HepG2 (cell line): ENCODE results near the gene CLIC5. TPM values are rescaled to one million over a fixed set of nuclear protein-coding genes. Genes with fewer than 3 reads are reported as not detected.

Source experiments
- CREB3 ChIP-seq: sonication (generic); formaldehyde crosslinking; IDR thresholded peaks from 2 replicates; pipeline ENCODE4 v1.5.0; 2020; ENCODE audit warnings: missing genetic modification reagents
- HNRNPUL1 ChIP-seq: fragments of 200-400 bp; formaldehyde crosslinking; IDR thresholded peaks from 2 replicates; pipeline ENCODE4 v1.6.1; 2017; ENCODE audit warnings: low read depth, mild to moderate bottlenecking, low read length, moderate library complexity
- MATR3 ChIP-seq: sonication (generic); formaldehyde crosslinking; IDR thresholded peaks from 2 replicates; pipeline ENCODE4 v1.4.0; 2020; ENCODE audit warnings: missing genetic modification reagents
- NFIC ChIP-seq: IDR thresholded peaks from 2 replicates; pipeline ENCODE4 v1.6.1; 2012; ENCODE audit warnings: mild to moderate bottlenecking, low read length, inconsistent platforms
- NR1H2 ChIP-seq: sonication (generic); formaldehyde crosslinking; IDR thresholded peaks from 2 replicates; pipeline ENCODE4 v1.8.1; 2022; ENCODE audit warnings: low read depth, missing genetic modification reagents, borderline replicate concordance
- TOE1 ChIP-seq: sonication (generic); formaldehyde crosslinking; IDR thresholded peaks from 2 replicates; pipeline ENCODE4 v1.4.0; 2020; ENCODE audit warnings: mild to moderate bottlenecking, missing genetic modification reagents
- ZHX2 ChIP-seq, 2 experiments: sonication (generic) in 1 of 2; formaldehyde crosslinking in 1 of 2; IDR thresholded peaks; 2 replicates each; pipeline versions ENCODE4 v1.6.1 to v1.9.0; 2014 to 2022; ENCODE audit warnings: antibody characterized with exemption in 1 of 2, borderline replicate concordance in 1 of 2, inconsistent platforms in 1 of 2, low read depth in 1 of 2, missing genetic modification reagents in 1 of 2
- ZNF138 ChIP-seq: sonication (generic); formaldehyde crosslinking; IDR thresholded peaks from 2 replicates; pipeline ENCODE4 v1.5.0; 2020; ENCODE audit warnings: mild to moderate bottlenecking, low read depth, missing genetic modification reagents
- ZNF431 ChIP-seq: sonication (generic); formaldehyde crosslinking; IDR thresholded peaks from 2 replicates; pipeline ENCODE4 v1.9.0; 2022; ENCODE audit warnings: missing genetic modification reagents, low read depth, mild to moderate bottlenecking, borderline replicate concordance
- ZNF589 ChIP-seq: sonication (generic); formaldehyde crosslinking; conservative IDR thresholded peaks from 2 replicates; pipeline ENCODE4 v1.8.0; 2022; ENCODE audit warnings: mild to moderate bottlenecking, moderate library complexity, missing genetic modification reagents
- ZNF670 ChIP-seq: sonication (generic); formaldehyde crosslinking; IDR thresholded peaks from 2 replicates; pipeline ENCODE4 v1.8.0; 2022; ENCODE audit warnings: mild to moderate bottlenecking, missing genetic modification reagents, borderline replicate concordance
- polyA plus RNA-seq, 8 experiments: library from polyadenylated mRNA; depleted of rRNA in 3 of 8; stranded (reverse) in 7 of 8; unstranded in 1 of 8; fragments of >200 nt; fragmentation: Illumina TruSeq in 4 of 8; extraction: Trizol in 4 of 8; gene quantifications; 2 replicates each; pipeline versions ENCODE4 v1.2.1 to v1.2.3, GENCODE V29; 2011 to 2016; ENCODE audit warnings: low read depth in 4 of 8, missing spikeins in 1 of 8, mixed read lengths in 1 of 8; ENCODE audit not compliant: insufficient read depth in 1 of 8
- total RNA-seq, 5 experiments: library from RNA; depleted of rRNA; stranded (reverse); fragments of >200 nt; fragmentation: Illumina TruSeq; extraction: Trizol; gene quantifications; 2 replicates each; pipeline ENCODE4 v1.2.3, GENCODE V29; 2016; ENCODE audit warnings: low read depth in 1 of 5

The CLIC5 gene
- total and polyA plus RNA-seq, 2 of the 13 experiments (the other 11 are each of a cell fraction or from before 2014, with no cell fraction given) = not detected

DNA sequence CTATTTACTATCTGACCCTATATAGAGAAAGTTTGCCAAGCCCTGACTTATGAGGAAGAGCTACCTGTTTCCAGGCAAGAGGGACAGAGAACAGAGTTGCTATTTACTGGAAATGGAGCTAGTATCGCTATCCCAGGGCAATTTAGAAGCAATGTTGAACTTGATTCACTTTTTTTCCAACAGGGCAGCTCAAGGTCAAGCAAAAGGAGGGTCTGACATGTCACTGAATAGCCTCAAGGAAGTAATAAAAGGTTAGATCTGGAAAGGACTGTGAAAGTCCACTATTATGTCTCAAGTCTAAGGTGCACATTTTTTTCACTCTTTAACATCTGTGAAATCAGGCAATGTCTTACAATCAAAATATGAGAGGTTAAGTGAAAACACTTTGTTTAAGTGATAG lies 84.4 kb downstream of the CLIC5 start (continued):
- TF ChIP-seq ZHX2 (IDR thresholded peaks at IDR 0.05; ENCODE audit: low read depth) = no peak
- TF ChIP-seq ZHX2 (CRISPR knock-in tag; IDR thresholded peaks at IDR 0.05; ENCODE audit: borderline replicate concordance) = no peak
- no peak for TF ChIP-seq ZNF138 (CRISPR knock-in tag)
- no peak for TF ChIP-seq ZNF589
- no peak for TF ChIP-seq ZNF431 (CRISPR knock-in tag)
- TF ChIP-seq NFIC = no peak
- no peak for TF ChIP-seq ZNF670
- no peak for TF ChIP-seq NR1H2 (CRISPR knock-in tag)
- no peak for TF ChIP-seq TOE1 (CRISPR knock-in tag)
- TF ChIP-seq MATR3 (CRISPR knock-in tag) = no peak
- TF ChIP-seq HNRNPUL1 = no peak
- no peak for TF ChIP-seq CREB3 (CRISPR knock-in tag)
